NK-92 treated with Interleukin-12 subunit alpha and Interleukin-12 subunit beta, amount 100 ng/mL, for 24 hours (cell line): ENCODE results near the gene ZBTB7C.

Experiments
- DNase-seq: peaks from one replicate; lab custom pipeline; 2025; lab: John Stamatoyannopoulos, UW

The ZBTB7C gene

GRCh38 chr18:48119204-48119603 is 290.0 kb downstream of the ZBTB7C start:
- DNase-seq = no peak

GRCh38 chr18:48116873-48117630 is 292.1 kb downstream of the ZBTB7C start:
- no peak for DNase-seq

- no peak for DNase-seq
These were observed 293.2 kb downstream of the ZBTB7C start for GRCh38 chr18:48116017-48116416.

GRCh38 chr18:48113691-48114090 is 295.5 kb downstream of the ZBTB7C start:
- DNase-seq = no peak

- no peak for DNase-seq
These were observed 297.6 kb downstream of the ZBTB7C start for GRCh38 chr18:48111587-48111986.

GRCh38 chr18:48110797-48111196 is 298.4 kb downstream of the ZBTB7C start:
- no peak for DNase-seq

- no peak for DNase-seq
These were observed 299.2 kb downstream of the ZBTB7C start for GRCh38 chr18:48109961-48110493.

GRCh38 chr18:48108136-48108535 is 301.0 kb downstream of the ZBTB7C start:
- DNase-seq = no peak

- no peak for DNase-seq
These were observed 302.0 kb downstream of the ZBTB7C start for GRCh38 chr18:48106976-48107781.

- DNase-seq = no peak
These were observed 302.7 kb downstream of the ZBTB7C start for GRCh38 chr18:48106498-48106897.

- DNase-seq = no peak
These were observed 303.9 kb downstream of the ZBTB7C start for GRCh38 chr18:48105317-48105716.

- no peak for DNase-seq
These were observed 304.5 kb downstream of the ZBTB7C start for GRCh38 chr18:48104705-48105104.

- no peak for DNase-seq
These were observed 308.5 kb downstream of the ZBTB7C start for GRCh38 chr18:48100651-48101165.

GRCh38 chr18:48100165-48100575 is 309.0 kb downstream of the ZBTB7C start:
- DNase-seq = no peak

GRCh38 chr18:48099481-48100164 is 309.6 kb downstream of the ZBTB7C start:
- no peak for DNase-seq

- no peak for DNase-seq
These were observed 310.6 kb downstream of the ZBTB7C start for GRCh38 chr18:48098538-48098937.

GRCh38 chr18:48098007-48098406 is 311.2 kb downstream of the ZBTB7C start:
- DNase-seq = no peak

- DNase-seq = no peak
These were observed 313.5 kb downstream of the ZBTB7C start for GRCh38 chr18:48095726-48096125.

GRCh38 chr18:48093104-48093503 is 316.1 kb downstream of the ZBTB7C start:
- no peak for DNase-seq

- DNase-seq = no peak
These were observed 317.2 kb downstream of the ZBTB7C start for GRCh38 chr18:48091869-48092497.

GRCh38 chr18:48090702-48091101 is 318.5 kb downstream of the ZBTB7C start:
- DNase-seq = no peak

GRCh38 chr18:48090021-48090420 is 319.2 kb downstream of the ZBTB7C start:
- no peak for DNase-seq
